IPS-15b (cell line): ENCODE data around the gene AMY1B.
"Not testable (repeated sequence)": the region's sequence is repeated elsewhere in the genome, so short reads cannot be mapped to it uniquely, and the experiment has no call there.

Experiments
- H3K27me3 ChIP-seq: one replicate; pipeline ENCODE4 v1.6.1; 2013; ENCODE audit warnings: low read length; ENCODE audit not compliant: control insufficient read depth, insufficient read depth
- H3K36me3 ChIP-seq: one replicate; pipeline ENCODE4 v1.6.1; 2013; ENCODE audit warnings: low read length; ENCODE audit not compliant: control insufficient read depth, insufficient read depth
- H3K4me1 ChIP-seq: one replicate; pipeline ENCODE4 v1.6.1; 2013; ENCODE audit warnings: mild to moderate bottlenecking, low read length; ENCODE audit not compliant: control insufficient read depth, insufficient read depth
- H3K4me3 ChIP-seq: one replicate; pipeline ENCODE4 v1.5.1; 2013; ENCODE audit warnings: low read depth, low read length
- H3K9ac ChIP-seq: one replicate; pipeline ENCODE4 v1.6.1; 2013; ENCODE audit warnings: low read depth, mild to moderate bottlenecking, low read length
- H3K9me3 ChIP-seq: one replicate; pipeline ENCODE4 v1.6.1; 2013; ENCODE audit warnings: mild to moderate bottlenecking, low read length; ENCODE audit not compliant: control insufficient read depth, insufficient read depth

Gene AMY1B

GRCh38 chr1:103696110-103696509 is at the start of gene AMY1B:
AMY1B (minus strand) TSS chr1:103696210; CDS start chr1:103695639, 571 bp downstream.
- H3K36me3 ChIP-seq, H3K9ac ChIP-seq, H3K27me3 ChIP-seq, H3K9me3 ChIP-seq, H3K4me1 ChIP-seq, H3K4me3 ChIP-seq: not testable (repeated sequence)

GRCh38 chr1:103745040-103745439 is 49.0 kb upstream of the AMY1B start:
- not testable (repeated sequence) for H3K9me3 ChIP-seq, H3K36me3 ChIP-seq, H3K4me1 ChIP-seq, H3K27me3 ChIP-seq, H3K9ac ChIP-seq, H3K4me3 ChIP-seq

- not testable (repeated sequence) for H3K4me1 ChIP-seq, H3K4me3 ChIP-seq, H3K9ac ChIP-seq, H3K9me3 ChIP-seq, H3K36me3 ChIP-seq, H3K27me3 ChIP-seq
Observed at GRCh38 chr1:103744449-103744848, 48.4 kb upstream of the AMY1B start.

GRCh38 chr1:103738031-103738430 is 42.0 kb upstream of the AMY1B start:
- not testable (repeated sequence) for H3K36me3 ChIP-seq, H3K4me3 ChIP-seq, H3K9me3 ChIP-seq, H3K9ac ChIP-seq, H3K4me1 ChIP-seq, H3K27me3 ChIP-seq

GRCh38 chr1:103735334-103735733 is 39.3 kb upstream of the AMY1B start:
- not testable (repeated sequence) for H3K9ac ChIP-seq, H3K27me3 ChIP-seq, H3K4me3 ChIP-seq, H3K36me3 ChIP-seq, H3K4me1 ChIP-seq, H3K9me3 ChIP-seq

- H3K27me3 ChIP-seq, H3K9ac ChIP-seq, H3K4me3 ChIP-seq, H3K4me1 ChIP-seq, H3K36me3 ChIP-seq, H3K9me3 ChIP-seq: not testable (repeated sequence)
Observed at GRCh38 chr1:103721473-103721872, 25.5 kb upstream of the AMY1B start.

- not testable (repeated sequence) for H3K4me1 ChIP-seq, H3K9me3 ChIP-seq, H3K9ac ChIP-seq, H3K27me3 ChIP-seq, H3K4me3 ChIP-seq, H3K36me3 ChIP-seq
Observed at GRCh38 chr1:103717404-103717803, 21.4 kb upstream of the AMY1B start.

GRCh38 chr1:103710381-103710780 is 14.4 kb upstream of the AMY1B start:
- H3K4me3 ChIP-seq, H3K36me3 ChIP-seq, H3K4me1 ChIP-seq, H3K9ac ChIP-seq, H3K27me3 ChIP-seq, H3K9me3 ChIP-seq: not testable (repeated sequence)

GRCh38 chr1:103707670-103708069 is 11.7 kb upstream of the AMY1B start:
- H3K9ac ChIP-seq, H3K36me3 ChIP-seq, H3K4me1 ChIP-seq, H3K4me3 ChIP-seq, H3K27me3 ChIP-seq, H3K9me3 ChIP-seq: not testable (repeated sequence)

GRCh38 chr1:103701256-103701655 is 5.2 kb upstream of the AMY1B start:
- not testable (repeated sequence) for H3K4me3 ChIP-seq, H3K36me3 ChIP-seq, H3K4me1 ChIP-seq, H3K9ac ChIP-seq, H3K9me3 ChIP-seq, H3K27me3 ChIP-seq

GRCh38 chr1:103700669-103701068 is 4.7 kb upstream of the AMY1B start:
- H3K9me3 ChIP-seq, H3K27me3 ChIP-seq, H3K36me3 ChIP-seq: not testable (repeated sequence)

GRCh38 chr1:103697430-103697829 is 1.4 kb upstream of the AMY1B start:
- not testable (repeated sequence) for H3K36me3 ChIP-seq, H3K4me1 ChIP-seq, H3K27me3 ChIP-seq, H3K9me3 ChIP-seq, H3K4me3 ChIP-seq, H3K9ac ChIP-seq

More at GRCh38 chr1:103700669-103701068, 4.7 kb upstream of the AMY1B start:
- H3K9ac ChIP-seq, H3K4me1 ChIP-seq, H3K4me3 ChIP-seq: not testable (repeated sequence)

GRCh38 chr1:103676335-103676734 is 19.7 kb downstream of the AMY1B start:
- not testable (repeated sequence) for H3K9ac ChIP-seq, H3K36me3 ChIP-seq, H3K9me3 ChIP-seq, H3K4me3 ChIP-seq, H3K27me3 ChIP-seq, H3K4me1 ChIP-seq
